GM19468 (cell line): ENCODE measurements around the gene MAD1L1.
"Not testable (repeated sequence)": the region's sequence is repeated elsewhere in the genome, so short reads cannot be mapped to it uniquely, and the experiment has no call there.

Experiments used
- ATAC-seq: cut with Tn5 transposase; IDR thresholded peaks from one replicate; pipeline ENCODE4 v1.9.1; 2021; ENCODE audit warnings: mild to moderate bottlenecking, moderate library complexity, moderate number of reproducible peaks; ENCODE audit not compliant: unreplicated experiment; ENCODE audit errors: extremely low read depth

The MAD1L1 gene

GRCh38 chr7:1930381-1931065 lies 302.2 kb downstream of the MAD1L1 start:
- ATAC-seq: no peak

- ATAC-seq: not testable (repeated sequence)
These were observed 303.3 kb downstream of the MAD1L1 start for GRCh38 chr7:1929349-1929925.

DNA sequence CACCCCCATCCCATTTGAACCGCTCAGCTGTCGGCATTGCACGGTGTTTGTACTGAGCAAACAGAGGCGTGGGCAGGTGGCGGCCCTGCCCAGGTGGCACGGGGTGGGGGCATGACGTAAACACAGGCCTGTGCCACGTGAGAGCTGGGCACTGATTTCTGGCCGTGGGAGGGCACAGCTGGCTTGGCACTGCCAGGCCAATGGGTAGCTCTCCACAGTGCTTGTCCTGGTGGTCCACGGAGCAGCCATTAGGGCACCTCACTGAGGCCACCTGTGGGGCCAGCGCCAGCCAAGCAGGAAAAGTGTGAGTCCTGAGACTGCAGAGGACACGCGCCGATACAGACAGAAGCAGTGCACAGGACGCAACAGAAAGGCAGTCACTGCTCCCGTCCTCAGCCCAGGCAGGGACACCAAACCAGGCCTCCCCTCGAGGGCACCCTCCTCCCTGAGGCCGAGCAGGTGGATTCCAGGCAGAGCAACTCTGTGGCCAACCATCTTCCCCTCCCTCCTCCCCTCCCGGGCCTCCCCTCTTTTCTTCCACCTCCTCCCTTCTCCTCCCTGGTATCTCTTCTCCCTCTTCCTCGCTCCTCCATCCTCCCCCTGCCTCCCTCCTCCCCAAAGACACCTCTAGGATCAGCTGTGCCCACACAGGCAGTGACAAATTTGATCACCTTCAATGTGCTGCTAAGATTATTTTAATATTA lies 303.9 kb downstream of the MAD1L1 start:
- ATAC-seq: no peak

- no peak for ATAC-seq
These were observed 304.7 kb downstream of the MAD1L1 start for GRCh38 chr7:1927937-1928644.

GRCh38 chr7:1926908-1927306 lies 305.8 kb downstream of the MAD1L1 start:
- ATAC-seq: no peak

- no peak for ATAC-seq
These were observed 306.5 kb downstream of the MAD1L1 start for GRCh38 chr7:1925973-1926907.

DNA sequence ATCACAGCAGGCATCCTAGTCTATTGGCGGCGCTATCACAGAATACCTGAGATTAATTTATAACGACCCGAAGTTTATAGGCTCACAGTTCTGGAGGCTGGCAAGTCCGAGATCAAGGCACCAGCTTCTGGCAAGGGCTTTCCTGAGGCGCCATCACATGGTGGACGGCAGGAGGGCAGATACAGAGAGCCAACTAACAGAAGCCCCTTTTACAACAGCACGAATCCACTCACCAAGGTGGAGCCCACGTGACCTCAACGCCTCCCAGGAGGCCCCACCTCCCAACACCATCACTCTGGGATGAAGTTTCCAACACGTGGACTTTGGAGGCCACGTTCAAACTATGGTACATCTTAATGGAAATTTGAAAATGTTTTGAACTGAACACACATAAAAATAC lies 307.4 kb downstream of the MAD1L1 start:
- no peak for ATAC-seq

GRCh38 chr7:1924258-1924817 lies 308.4 kb downstream of the MAD1L1 start:
- ATAC-seq: no peak

DNA sequence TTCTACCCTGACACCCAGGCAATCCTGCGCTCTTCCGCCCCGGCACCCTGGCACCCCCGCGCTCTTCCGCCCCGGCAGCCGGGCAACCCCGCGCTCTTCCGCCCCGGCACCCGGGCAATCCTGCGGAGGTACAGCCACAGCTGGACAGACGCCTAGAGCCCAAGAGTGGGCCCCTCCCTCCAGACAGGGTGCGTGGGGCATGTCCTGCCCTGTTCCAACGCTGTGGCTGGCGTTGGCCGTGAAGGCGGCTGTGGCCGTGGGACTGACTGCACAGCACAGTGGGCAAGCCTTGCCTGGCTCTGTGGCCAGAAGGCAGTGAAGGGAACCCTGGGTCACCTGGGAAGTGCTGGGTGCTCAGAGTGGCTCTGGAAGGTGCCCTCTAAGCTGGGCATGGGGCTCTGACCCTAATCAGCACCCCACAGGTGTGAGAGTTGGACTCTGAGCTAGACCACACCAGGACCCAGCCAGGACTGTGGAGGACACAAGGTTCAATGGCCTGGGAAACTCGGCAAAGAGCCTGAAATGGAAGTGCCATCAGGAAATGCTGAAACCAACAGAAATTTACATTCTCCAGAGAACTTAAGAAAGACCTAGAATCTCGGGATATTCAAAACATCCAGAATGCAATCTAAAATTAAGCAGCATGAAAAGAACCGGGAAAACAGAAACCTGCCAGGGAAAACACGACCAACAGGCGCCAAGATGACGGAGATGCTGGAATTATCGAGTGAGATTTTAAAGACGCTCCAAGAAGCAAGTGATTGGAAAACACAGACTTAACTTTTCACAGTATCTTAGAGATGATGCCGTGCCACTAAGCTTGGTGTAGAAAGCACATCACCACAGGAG lies 309.1 kb downstream of the MAD1L1 start:
- no peak for ATAC-seq

DNA sequence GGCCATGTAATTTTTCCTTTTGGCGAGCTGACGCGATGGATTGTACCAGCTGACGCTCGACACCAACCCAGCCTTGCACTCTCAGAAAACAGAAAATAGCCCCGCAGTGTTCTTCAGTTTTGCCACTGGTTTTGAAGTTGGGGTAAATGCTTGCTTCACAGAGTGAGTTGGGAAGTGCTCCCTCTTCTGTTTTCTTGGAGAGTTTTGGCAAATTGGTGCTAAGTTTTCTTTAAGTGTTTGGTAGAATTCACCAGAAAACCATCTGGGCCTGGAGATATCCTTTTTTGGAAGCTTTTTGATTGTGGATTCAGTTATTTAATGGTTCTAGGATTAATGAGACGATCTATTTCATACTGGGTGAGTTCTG lies 309.9 kb downstream of the MAD1L1 start:
- ATAC-seq: no peak

- no peak for ATAC-seq
These were observed 310.5 kb downstream of the MAD1L1 start for GRCh38 chr7:1922071-1922869.

- no peak for ATAC-seq
These were observed 311.9 kb downstream of the MAD1L1 start for GRCh38 chr7:1920881-1921280.

DNA sequence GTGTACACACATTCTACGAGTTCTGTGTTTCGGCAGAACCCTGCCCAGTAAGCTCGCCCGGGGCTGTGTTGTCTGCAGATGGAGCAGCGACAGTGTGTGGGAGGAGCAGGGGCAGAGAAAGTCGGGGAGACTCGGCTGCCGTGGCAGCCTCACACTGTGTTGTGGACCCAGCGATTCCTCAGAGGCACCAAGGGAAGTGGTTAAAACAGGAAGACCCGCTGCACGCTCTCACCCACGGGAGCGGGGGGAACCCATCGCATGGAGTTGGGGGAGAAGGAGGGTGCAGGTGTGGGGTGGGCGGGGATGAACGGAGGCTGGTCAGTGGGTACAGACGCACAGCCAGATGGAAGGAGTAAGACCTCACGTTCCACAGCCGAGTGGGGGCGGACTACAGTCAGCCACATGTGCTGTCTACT lies 312.5 kb downstream of the MAD1L1 start:
- ATAC-seq: no peak

GRCh38 chr7:1919539-1920265 lies 313.0 kb downstream of the MAD1L1 start:
- no peak for ATAC-seq

- no peak for ATAC-seq
These were observed 313.7 kb downstream of the MAD1L1 start for GRCh38 chr7:1918881-1919525.

DNA sequence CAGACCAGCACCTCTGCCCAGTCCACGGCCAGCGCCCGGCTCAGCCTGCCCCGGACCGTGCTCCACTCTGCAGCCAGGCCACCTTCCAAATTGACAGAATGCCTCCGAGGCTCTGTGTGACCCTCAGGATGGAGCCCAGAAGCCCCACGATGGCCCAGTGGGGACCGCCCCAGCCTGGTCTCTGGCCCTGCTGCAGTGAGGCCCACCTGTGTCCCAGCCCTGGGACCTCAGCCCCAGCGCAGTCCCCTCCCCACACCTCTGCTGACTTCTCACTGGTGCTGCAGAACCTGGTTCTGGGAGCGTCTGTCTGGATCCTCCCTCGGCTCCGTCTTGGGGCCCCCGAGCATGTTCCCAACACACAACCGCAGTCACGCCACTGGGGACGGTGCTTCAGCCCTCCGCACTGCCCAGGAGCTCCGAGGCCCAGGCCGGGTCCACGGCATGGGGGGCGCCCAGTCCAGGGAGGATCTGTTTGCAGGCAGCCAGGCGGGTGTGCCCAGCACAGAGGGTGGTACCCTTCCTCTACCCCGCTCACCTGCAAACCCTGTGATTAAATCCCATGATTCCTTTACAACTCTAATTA lies 314.6 kb downstream of the MAD1L1 start:
- no peak for ATAC-seq
